Mucosa of descending colon (tissue), 3 donors: ENCODE data around the gene SGPP2. TPM values are rescaled to one million over a fixed set of nuclear protein-coding genes. Genes with fewer than 3 reads are reported as not detected.
A peak's percentile ranks its signal among the peaks of the same experiment; 100 is the strongest.

ENCODE experiments used
- ATAC-seq: fragments of 200-7000 bp; cut with Tn5 transposase; one replicate; pipeline ENCODE4 v1.9.1; 2020; ENCODE audit warnings: mild to moderate bottlenecking, moderate library complexity
- DNase-seq, 3 donors: peaks; one replicate each; pipeline ENCODE4 v3.0.0-alpha.2; 2020
- H3K36me3 ChIP-seq: fragments of 200-600 bp; one replicate; pipeline ENCODE4 v1.8.0; 2021; ENCODE audit warnings: low read depth, mild to moderate bottlenecking
- H3K4me1 ChIP-seq: fragments of 200-600 bp; one replicate; pipeline ENCODE4 v1.8.0; 2021; ENCODE audit warnings: low read depth, mild to moderate bottlenecking
- H3K4me3 ChIP-seq: fragments of 200-600 bp; one replicate; pipeline ENCODE4 v1.8.0; 2021; ENCODE audit warnings: mild to moderate bottlenecking
- H3K9me3 ChIP-seq: fragments of 200-600 bp; one replicate; pipeline ENCODE4 v1.8.0; 2021; ENCODE audit warnings: mild to moderate bottlenecking
- intact Hi-C, 2 donors: fragments of 100-400 bp; cut with DNase I in 1 of 2; cut with micrococcal nuclease in 1 of 2; formaldehyde crosslinking; loops; one replicate each; pipeline versions ENCODE4 v1.11.0 to v1.11.1; 2022; cut with DNase I, micrococcal nuclease
- total RNA-seq, 3 donors: library from RNA; stranded (reverse); fragmentation: NEBNext Ultra II Directional in 2 of 3; extraction: Animal tissue kit (Norgen Biotek cat#: 25700) in 2 of 3; gene quantifications; one replicate each; pipeline versions ENCODE4 v1.2.1 to v1.2.4, GENCODE V29; 2021 to 2023
- TF ChIP-seq, protein P1 (sequence below): fragments of 200-600 bp; IDR thresholded peaks from one replicate; pipeline ENCODE4 v1.8.0; 2022; ENCODE audit warnings: antibody characterized with exemption, mild to moderate bottlenecking
- donor health status: DM: no; HTN: no; CAD: no; lungs with moderate emphysema.
- donor health status: DM: no; HTN: no; CAD: no.
- donor health status: DM: no; HTN: yes; CAD: no.

The SGPP2 gene
- total RNA-seq, 3 donors from 2014 or later = 31.3 to 101 (median 75.2) TPM

- Histone ChIP-seq H3K9me3 (no peaks in the 10 kb centered on the region), H3K4me3 (no peak overlapping the region), H3K36me3 (no peaks in the 10 kb centered on the region), H3K4me1 (peaks cover 7% of the 10 kb centered on the region)
- ATAC-seq (peak; percentile 9), DNase-seq (no peak)
- intact Hi-C loops = no loop called here
- TF ChIP-seq, protein P1, sequence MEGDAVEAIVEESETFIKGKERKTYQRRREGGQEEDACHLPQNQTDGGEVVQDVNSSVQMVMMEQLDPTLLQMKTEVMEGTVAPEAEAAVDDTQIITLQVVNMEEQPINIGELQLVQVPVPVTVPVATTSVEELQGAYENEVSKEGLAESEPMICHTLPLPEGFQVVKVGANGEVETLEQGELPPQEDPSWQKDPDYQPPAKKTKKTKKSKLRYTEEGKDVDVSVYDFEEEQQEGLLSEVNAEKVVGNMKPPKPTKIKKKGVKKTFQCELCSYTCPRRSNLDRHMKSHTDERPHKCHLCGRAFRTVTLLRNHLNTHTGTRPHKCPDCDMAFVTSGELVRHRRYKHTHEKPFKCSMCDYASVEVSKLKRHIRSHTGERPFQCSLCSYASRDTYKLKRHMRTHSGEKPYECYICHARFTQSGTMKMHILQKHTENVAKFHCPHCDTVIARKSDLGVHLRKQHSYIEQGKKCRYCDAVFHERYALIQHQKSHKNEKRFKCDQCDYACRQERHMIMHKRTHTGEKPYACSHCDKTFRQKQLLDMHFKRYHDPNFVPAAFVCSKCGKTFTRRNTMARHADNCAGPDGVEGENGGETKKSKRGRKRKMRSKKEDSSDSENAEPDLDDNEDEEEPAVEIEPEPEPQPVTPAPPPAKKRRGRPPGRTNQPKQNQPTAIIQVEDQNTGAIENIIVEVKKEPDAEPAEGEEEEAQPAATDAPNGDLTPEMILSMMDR = no peak
Measured at GRCh38 chr2:222598611-222599010, 174.3 kb downstream of the SGPP2 start.

DNA sequence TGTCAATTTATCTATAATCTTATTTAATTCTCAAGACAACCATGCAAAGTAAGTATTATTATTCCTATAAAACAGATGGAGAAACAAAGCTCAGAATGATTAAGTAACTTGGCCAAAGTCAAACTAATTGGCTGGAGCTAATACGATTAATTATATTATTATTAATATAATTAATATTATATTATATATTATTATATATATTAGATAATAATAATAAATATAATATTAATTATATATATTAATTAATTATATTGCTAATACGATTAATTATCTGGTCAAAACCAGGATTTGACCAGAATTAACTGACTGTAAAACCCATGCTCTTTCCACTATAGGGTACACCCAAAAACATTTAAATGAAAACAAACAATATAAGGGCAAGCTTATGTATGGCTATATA lies 179.2 kb downstream of the SGPP2 start:
- no peak for ATAC-seq
- Histone ChIP-seq H3K36me3 (no peaks in the 10 kb centered on the region), H3K4me3 (no peak overlapping the region), H3K4me1 (no peaks in the 10 kb centered on the region), H3K9me3 (no peaks in the 10 kb centered on the region)
- intact Hi-C loops = no loop called here
- no peak for DNase-seq
- TF ChIP-seq, protein P1 = no peak

DNA sequence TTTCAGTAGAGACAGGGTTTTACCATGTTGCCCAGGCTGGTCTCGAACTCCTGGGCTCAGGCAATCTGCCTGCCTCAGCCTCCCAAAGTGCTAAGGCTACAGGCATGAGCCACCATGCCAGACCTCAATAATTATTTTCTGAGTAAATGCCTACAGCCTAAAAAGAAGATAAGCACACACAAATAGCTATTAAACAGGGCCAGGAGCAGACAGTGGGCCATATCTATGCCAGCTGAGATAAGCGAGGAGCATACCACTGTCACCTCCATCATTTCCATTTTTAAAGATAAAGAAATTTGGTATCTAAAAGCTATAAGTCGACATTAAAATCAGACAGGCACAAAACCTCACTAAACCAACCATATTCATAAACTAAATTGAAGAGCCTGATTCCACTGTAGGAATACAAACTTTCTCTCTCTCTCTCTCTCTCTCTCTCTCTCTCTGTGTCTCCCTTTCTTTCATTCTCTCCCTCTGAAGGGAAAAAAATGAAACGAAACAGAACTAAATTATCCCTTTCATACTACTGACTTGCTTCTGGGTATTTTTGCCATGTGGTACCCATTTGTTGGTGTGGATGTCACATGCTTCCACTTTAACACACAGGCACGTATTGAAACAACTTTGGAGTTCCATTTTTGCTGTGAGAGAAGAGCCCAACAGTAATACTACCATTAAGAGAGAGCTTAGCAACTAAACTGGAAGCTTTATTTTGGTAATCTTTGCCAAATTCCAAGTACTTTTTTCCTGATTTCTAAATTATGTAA lies 180.6 kb downstream of the SGPP2 start:
- DNase-seq = no peak
- no peak for ATAC-seq
- Histone ChIP-seq H3K9me3 (no peaks in the 10 kb centered on the region), H3K4me3 (no peak overlapping the region), H3K4me1 (no peaks in the 10 kb centered on the region), H3K36me3 (no peaks in the 10 kb centered on the region)
- TF ChIP-seq, protein P1 = no peak
- intact Hi-C loops = no loop called here

DNA sequence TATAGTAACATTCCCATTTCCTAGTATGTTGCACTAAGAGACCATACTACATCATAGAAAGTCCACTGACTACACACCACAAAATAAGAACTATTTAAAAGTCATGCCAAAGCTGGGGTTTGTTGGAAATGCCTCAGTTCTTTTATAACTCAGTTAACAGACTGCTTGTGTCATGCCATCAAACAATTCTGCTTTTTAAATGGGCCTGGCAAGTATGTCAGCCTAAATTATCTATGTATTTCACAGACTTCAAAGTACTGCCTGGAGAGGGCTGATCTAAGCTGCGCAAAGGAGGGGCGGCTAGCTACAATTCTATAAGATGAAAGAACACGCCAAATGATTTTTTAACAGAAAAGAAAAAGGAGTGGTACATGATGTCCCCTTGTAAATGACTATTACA lies 182.0 kb downstream of the SGPP2 start:
- intact Hi-C loops = no loop called here
- DNase-seq (no peak), ATAC-seq (no peak)
- H3K4me3 ChIP-seq = no peak overlapping the region
- TF ChIP-seq, protein P1 = no peak
- no peaks in the 10 kb centered on the region for H3K36me3 ChIP-seq
- H3K9me3 ChIP-seq = no peaks in the 10 kb centered on the region
- H3K4me1 ChIP-seq = no peaks in the 10 kb centered on the region

- Histone ChIP-seq H3K36me3 (no peaks in the 10 kb centered on the region), H3K4me1 (no peaks in the 10 kb centered on the region), H3K4me3 (no peak overlapping the region), H3K9me3 (no peaks in the 10 kb centered on the region)
- DNase-seq (no peak), ATAC-seq (no peak)
- TF ChIP-seq, protein P1 = no peak
- intact Hi-C loops = no loop called here
Measured at GRCh38 chr2:222608081-222608480, 183.7 kb downstream of the SGPP2 start.
